Left renal pelvis (tissue), 4 donors: ENCODE data around the gene CREB3L2. TPM values are rescaled to one million over a fixed set of nuclear protein-coding genes. Genes with fewer than 3 reads are reported as not detected.
A peak's percentile ranks its signal among the peaks of the same experiment; 100 is the strongest.
"Not testable (repeated sequence)": the region's sequence is repeated elsewhere in the genome, so short reads cannot be mapped to it uniquely, and the experiment has no call there.

Source experiments
- DNase-seq, 4 donors: peaks; one replicate each; pipeline ENCODE4 v3.0.0-alpha.2; 2013; ENCODE audit warnings: low read depth in 4 of 4, low spot score in 3 of 4
- polyA plus RNA-seq, 4 donors: library from polyadenylated mRNA; unstranded; fragments of 120-200 nt; gene quantifications; one replicate each; pipeline ENCODE4 v1.2.1, GENCODE V29; 2013; ENCODE audit not compliant: insufficient read length in 4 of 4

The CREB3L2 gene
- polyA plus RNA-seq, 4 donors, result 48.0 to 69.0 (median 57.7) TPM

DNA sequence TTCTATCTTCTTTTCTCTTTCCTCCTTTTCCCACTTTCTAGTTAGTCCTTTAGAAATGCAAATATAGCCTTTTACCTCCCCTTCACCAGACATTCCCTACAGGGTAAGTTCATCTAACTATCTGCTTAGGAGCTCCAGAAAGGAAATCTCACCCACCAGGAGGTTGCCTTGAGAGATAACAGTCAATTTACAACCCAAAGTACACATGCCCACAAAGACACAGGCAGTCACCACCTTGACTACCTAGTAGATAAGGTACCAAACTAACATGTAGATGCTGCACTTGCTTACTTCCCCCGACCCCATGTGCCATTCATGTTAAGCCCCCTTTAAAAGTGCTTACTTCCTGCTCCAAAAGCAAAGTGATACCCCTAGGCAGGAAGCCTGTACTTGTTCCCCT, 12.8 kb upstream of the CREB3L2 start:
- DNase-seq, result no peak

DNA sequence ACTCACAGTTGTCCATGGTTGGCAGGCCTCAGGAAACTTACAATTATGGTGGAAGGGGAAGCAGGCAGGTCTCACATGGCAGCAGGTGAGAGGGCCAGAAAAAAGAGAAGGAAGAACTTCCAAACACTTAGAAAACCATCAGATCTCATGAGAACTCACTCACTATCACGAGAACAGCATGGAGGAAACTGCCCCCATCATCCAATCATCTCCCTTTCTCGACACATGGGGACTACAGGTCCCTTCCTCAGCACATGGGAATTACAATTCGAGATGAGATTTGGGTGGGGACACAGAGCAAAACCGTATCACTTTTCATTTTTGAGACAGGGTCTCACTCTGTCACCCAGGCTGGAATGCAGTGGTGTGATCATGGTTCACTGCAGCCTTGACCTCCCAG, 12.3 kb upstream of the CREB3L2 start:
- not testable (repeated sequence) for DNase-seq

DNA sequence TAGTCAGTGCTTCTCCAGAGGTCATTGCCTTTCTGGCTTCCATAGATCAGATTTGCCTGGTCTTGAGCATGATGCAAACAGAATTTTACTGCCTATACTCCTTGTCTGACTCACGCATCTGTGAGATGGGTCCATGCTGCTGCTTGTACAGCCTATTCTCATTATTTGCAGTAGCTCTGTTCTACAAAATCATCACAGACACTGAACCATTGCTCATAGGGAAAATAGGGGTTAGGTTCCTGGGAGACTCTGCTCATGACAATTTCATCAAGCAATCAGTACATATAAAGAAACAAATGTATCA, 7.4 kb upstream of the CREB3L2 start:
- DNase-seq, result no peak

DNA sequence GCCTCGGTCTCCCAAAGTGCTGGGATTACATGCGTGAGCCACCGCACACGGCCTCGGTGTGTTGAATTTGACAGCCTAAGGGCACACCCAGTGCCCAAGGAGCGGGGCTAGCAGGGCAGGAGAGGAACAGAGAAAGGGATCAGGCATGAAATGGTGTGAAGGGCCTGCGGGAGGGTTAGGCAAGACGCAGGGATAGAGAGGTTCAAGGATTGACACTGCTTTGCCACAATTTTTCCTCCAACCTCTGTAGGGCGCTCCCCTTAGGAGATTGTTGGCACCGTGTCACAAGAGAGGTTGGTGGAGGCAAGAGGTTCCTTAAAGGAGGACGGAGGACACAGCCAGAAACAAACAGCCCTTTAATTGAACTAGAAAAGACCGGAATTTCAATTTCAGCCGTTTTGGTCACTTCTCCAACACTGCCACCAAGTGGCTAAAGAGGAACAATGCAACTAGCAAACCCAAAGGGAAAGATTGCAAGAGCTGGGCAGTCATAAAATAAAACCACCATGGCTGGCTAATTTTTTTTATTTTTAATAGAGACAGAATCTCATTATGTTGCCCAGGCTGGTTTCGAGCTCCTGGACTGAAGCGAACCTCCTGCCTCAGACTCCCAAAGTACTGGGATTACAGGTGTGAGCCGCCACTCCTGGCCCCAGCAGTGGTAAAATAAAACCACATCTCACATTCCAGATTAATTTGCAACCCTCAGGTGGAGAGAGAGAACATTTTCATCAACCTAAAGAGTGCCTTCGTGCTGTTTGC, 6.9 kb upstream of the CREB3L2 start:
- peak in 3 of 4 donors; percentile 55 to 63 (median 61) for DNase-seq

DNA sequence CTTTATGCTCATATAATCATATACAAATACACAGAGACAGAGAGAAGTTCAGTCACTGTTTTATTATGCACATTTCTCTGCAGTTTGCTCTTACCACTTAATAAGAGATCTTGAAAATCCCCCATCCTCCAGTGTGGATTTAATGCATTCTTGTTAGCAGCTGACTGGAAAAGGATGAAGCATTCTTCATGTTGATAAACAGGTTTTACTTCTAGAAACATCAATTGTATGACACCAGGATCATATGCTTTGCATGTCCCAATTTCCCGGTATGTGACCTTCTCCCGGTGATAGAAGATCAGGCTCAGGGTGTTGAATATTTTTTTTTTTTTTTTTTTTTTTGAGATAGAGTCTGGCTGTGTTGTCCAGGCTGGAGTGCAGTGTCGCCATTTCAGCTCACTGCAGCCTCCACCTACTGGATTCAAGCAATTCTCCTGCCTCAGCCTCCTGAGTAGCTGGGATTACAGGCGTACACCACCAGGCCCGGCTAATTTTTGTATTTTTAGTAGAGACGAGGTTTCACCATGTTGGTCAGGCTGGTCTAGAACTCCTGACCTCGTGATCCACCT, 6.2 kb upstream of the CREB3L2 start:
- DNase-seq, result no peak

DNA sequence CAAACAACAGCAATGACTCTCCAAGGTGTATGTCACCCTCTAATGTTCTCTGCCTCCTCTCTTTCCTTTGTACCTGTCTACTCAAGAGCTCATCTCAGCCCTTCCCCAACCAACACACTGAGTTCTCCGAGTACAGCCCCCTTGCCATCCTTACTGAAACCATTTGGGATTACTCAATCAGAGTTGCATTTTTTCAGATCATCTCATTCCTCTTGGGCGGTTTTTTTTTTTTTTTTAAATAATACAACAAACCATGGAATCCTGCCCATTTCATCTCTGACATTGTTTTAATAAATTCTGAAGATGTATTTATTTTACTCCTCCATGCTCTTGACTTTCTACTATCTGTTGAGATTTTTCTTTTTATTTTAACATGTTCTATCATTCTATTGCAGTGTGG, 4.2 kb upstream of the CREB3L2 start:
- DNase-seq, result no peak

DNA sequence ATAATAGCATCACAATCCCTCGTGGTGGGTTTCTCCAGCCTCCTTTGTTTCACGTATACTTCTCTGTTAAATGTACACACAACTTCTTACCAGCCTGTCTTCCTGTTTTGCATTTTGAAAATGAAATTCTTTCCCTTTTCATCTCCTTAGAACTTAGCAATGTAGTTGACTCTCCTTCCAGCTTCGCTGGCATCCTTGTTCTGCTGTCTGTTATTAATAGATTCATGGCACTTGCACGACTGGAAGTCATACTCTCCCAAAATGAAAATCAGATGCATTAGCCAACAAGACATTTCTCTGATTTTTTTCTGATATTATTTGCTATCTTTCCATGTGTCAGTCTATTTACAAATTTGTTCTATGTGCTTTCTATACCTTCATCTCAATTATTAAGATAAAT, 3.0 kb upstream of the CREB3L2 start:
- no peak for DNase-seq

DNA sequence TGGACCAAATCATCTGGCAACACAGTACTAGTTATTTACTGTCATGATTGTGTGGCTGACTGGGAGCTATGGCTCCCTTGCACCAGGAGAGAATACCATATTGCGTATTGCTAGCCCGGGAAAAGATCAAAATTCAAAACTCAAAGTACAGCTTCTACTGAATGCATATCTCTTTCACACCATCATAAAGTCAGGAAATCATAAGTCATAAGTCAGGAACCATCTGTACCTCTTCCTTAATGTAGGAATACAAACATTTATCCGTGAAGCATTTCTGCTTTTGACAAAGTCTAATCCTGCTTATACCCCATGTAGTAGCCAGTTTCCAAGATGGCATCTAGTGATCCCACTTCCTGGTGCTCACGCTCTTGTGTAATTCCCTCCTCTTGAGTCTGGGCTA, 2.2 kb upstream of the CREB3L2 start:
- no peak for DNase-seq

DNA sequence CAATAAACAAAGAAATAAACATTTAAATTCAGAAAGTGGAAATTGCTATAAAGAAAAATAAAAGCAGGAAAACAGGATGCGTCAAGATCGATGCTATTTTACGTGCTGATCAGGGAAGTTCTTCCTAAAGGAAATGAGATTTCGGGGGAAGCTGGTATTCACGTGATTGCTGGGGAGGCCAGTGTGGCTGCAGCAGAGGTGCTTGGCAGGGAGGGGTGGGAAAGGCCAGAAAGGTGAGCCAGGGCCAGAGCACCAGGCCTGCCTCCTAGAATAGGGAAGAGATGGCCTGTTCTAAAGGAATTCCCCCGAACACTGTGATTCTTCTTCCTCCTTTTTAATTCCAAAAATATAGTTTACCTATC, 923 bp upstream of the CREB3L2 start:
- DNase-seq, result no peak

DNA sequence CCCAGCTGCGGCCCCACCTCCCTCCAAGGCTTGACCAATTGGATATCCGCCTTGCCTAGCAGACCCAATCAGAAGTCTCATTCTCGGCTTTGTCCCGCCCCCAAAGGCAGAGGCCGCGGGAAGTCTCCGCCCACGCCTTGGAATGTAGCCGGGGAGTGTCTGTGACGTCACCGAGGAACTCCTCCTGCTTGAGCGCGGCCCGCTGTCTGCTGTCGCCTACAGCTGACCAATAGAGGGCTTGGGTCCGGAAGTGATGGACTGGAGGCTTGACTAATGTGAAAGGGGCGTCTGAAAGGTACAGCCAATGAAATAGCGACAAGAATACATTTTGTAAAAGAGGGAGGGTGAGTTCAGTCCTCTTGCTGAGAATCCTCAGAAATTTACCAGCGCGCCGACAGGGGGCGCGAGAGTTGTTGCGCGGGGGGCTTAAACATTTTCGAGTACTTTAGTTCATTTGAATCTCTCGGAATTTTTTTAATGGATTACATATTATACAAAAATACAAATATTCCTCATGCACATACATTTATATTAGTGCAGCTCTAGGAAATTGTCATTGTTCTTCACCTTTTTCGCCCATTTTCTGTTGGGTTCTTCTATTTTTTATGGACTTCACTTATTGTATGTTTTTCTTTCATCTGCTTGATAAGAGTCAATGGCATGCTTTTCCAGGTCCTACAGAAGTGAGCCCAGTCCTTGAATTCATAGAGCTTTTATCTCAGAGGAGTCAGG, 376 bp upstream of the CREB3L2 start:
- peak; percentile 98 to 100 (median 100) for DNase-seq

DNA sequence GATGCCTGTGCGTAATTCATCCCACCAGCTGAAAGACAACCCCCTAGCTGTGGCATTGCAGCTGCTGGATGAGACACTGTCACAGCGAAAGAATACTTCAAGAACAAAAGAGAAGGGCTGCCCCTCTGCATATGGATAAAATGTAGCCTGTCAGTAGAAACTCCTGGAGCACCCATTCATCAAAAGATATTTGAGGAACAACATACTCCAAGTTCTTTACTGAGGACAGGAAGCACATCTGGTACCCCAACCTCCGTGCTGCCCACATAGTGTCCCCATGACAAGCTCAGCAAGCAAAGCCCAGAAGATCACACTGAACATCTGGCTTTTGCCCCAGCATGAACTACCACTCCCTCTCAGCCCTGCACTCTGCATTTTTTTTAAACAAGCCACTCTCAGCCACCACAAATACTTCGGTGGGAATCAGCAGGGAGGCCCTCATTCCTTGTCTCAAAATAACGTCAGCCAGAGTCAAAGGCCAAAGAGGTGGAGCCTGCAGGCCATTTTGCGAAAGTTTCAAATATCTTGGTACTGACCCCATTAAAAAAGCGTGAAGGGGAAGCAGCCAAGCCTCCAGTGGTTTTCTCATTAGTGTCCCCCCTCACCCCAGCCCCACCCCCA, 1.7 kb downstream of the CREB3L2 start:
- DNase-seq, result peak in 2 of 4 donors; percentile 69

DNA sequence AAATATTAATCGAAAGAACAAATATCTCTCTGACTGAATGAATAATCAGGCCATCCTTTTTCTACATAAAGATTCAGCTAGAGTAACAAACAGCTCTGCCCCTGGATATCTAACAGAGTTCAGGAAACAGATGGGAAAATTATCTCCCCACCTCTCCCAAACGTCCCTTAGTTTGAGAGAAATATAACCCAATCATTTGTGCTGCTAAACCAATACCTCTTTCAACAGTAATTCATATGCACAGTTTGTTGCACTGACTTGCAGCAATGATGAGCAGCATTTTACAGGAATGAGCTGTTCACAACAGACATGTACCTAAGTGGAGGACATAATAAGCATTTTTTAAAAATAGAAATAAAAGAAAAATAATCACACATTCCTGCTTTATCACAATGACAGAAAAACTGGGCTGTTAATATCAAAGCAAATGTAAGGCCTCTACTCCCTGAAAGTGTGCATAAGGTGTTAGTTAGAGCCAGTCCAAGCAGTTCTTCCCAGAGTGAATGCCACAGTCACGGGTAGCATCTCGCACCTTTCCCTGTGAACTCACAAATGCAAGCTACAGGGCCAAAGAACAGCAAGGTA, 2.3 kb downstream of the CREB3L2 start:
- DNase-seq, result no peak

DNA sequence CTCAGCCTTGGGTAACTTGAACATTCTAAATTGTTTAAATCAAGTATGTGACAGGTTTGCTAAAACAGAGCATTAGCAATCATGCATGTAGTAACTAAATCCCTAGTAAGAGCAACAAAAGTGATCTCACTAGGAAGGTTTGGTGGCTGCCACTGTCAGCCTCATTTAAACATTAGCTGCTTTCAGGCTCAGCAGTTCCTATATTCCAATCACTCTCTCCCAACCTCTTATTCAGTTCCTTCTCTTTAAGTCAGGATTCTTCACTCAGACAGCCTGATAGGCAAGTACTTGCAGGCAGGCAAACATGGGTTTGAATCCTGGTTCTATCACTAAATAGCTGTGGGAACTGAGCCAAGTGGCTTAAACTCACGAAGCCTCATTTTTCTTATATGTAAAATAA, 3.6 kb downstream of the CREB3L2 start:
- DNase-seq, result no peak

DNA sequence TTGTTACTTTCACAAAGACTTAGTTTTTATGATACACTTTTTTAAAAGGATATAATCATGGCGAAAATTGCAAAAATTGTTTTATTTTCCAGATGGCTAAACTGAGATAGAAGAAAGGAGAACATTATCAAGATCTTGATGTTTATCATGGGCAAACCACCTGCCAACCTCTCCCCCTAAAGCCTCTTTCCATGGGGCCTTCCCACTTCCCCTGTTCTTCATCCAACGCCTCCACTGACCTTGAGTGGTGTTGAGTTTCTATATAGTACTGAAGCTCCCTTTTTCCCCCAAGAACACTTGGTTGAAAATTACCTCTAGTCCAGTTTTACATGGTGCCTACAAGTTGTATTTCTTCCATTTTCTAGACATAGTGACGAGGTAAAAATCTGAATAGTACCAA, 5.0 kb downstream of the CREB3L2 start:
- DNase-seq, result no peak

DNA sequence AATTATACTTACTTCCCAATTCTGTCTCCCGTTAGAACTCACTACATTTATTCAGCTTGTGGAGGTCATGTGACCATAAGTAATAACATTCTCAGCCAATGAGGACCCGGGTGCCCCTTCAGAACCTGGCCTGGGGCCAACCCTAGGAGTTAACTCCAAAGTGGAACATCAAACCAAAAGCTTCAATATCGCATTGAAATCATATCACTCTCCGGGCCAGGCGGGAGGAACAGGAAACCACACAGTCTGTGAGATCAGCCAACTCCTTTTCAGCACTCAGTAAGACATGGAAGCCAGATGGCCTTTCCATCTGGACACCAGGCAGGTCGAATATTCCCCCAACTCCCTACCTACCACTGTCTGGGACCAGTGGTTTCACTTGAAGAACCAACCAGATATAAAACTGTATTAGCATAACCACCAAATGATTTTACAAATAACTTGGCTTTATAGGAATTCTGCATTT, 5.5 kb downstream of the CREB3L2 start:
- no peak for DNase-seq

DNA sequence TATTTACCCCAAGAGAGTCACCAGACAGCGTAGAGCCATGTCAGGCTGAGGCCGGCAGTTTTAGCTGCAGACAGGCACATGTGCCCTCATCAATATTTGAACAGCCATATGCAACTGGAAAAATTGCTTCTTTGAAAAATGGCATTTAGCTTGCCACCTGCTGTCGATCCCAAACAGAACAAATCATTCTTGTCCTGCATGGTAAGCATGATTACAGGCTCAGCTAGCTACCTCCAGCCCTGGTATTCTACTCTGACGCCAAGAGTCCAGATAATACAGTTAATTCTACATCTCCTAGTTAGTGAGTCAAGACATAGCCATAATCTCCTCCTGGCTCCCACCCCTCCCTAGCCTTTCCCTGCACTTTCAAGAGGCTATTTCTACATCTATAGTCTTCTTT, 7.7 kb downstream of the CREB3L2 start:
- DNase-seq, result no peak

DNA sequence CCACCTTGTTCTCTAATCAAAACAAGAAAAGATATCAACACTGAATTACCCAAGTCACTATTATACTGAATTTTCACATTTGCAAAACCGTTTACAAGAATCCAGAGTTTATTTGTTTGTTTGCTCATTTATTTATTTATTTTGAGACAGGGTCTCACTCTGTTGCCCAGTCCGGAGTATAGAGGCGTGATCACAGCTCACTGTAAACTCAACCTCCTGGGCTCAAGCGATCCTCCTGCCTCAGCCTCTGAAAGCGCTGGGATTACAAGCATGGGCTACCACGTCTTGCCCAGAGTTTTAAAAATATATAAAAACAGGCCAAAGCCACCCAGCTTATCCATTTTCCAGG, 8.5 kb downstream of the CREB3L2 start:
- DNase-seq, result no peak

DNA sequence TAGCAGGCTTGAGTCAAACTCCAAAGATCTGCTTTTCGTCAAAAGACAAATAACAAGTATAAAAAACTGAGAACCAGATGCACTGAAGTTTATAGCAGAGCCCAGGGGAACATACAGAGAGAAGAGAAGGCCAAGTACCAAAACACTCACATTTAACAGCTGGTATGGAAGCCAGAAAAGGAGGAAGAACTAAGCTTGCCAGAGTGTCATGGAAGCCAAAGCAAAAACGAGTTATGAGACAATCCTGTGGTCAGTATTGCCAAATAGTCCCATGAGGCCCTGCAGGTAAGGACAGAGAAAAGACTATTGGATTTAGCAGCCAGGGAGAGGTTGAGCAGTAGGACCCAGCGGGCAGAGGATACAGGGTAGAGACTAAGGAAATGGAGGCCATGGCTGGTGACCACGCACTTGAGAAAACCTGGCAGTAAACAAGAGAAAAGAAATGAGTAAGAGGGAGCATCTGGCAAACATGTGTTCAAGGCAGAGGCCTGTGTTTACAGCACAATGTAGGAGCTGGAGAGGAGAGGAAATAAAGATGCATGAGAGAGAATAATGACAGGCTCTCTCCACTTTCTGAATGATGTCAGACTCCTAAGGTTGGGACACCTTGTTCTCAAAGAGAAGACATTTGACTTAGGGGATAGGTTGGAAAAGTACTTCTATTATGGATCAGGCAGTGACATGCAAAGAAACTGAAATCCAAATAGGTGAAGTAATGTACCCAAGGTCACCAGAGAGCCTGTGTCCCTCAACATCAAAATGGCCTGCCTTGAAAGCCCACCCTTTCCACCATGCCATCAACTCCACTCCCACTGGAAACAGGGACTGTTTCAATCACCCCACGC, 9.1 kb downstream of the CREB3L2 start:
- no peak for DNase-seq

DNA sequence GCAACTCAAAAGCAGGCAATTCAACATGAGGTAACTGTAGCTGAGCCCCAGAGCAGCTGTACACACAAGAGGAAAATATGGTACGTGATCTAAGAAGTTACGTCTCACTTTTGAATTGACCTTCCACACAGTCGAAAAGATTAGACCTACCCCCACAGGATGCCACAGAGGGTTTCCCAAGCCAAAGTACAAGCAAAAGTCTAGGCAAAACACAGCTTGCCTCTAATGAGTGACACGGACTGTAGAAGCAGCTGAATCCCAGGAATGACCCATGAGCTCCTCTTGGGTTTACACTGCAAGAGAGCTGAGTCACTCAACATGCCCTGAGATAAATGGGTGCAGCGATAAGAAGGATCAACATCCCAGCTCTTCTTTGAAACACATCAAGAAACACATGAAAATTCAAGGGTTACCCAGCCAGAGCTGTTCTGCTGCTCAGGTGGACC, 9.8 kb downstream of the CREB3L2 start:
- DNase-seq, result no peak

DNA sequence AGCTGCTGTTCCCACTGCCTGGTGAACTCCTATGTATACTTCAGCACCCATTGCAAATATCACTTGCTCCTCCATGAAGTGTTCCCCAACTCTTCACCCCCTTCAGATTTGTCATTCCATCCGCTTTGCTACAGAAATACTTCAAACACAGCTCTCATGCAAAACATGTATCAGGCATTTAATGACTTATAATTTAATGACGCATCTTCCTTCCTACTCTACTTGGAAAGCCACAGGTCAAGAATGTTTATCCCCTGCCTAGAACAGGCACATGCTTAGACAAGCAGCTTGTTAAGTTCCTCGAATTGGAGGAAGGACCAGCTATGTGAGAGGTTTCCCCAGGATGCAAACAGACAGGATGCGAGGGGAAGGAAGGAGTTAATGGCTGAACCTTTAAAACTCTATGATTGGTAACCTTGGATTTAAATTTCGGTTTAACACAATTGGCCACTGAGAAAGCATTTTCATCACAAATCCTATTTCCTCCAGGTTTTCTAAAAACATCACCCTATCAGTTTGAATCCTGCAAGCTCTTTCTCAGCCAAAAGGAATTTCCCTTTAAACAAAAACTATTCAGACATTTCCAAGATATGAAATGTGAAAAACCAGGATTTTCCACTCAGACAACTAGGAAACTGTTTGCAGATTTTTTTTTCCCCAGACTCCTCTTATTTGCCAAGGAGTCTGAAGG, 11.5 kb downstream of the CREB3L2 start:
- DNase-seq, result no peak
